ENCODE measurements around the gene TMEM91. TPM values are rescaled to one million over a fixed set of nuclear protein-coding genes. Genes with fewer than 3 reads are reported as not detected.
A peak's percentile ranks its signal among the peaks of the same experiment; 100 is the strongest.

The TMEM91 gene
- total and polyA plus RNA-seq, 9 of the 15 experiments (the other 6 are each of a cell fraction or from before 2014, with no cell fraction given): 1.2 to 5.2 (median 2.7) TPM

GRCh38 chr19:41351339-41352245 is 24.7 kb upstream of the TMEM91 start (continued):
- TF ChIP-seq U2AF1 (optimal IDR thresholded peaks at IDR 0.05; ENCODE audit: low read depth, low read length) (no peak), CREBBP (IDR thresholded peaks at IDR 0.05; ENCODE audit: low read depth, low read length) (no peak), CREB3 (tag; conservative IDR thresholded peaks at IDR 0.05; ENCODE audit: low read depth) (no peak), RBM14 (IDR thresholded peaks at IDR 0.05; ENCODE audit: borderline replicate concordance, insufficient read depth, low read depth, low read length) (0 out of 2 replicates have a peak, but pooled peaks have one; percentile 80), JUNB (CRISPR knock-in tag; conservative IDR thresholded peaks at IDR 0.05) (no peak), HINFP (tag; conservative IDR thresholded peaks at IDR 0.05; ENCODE audit: low read depth) (no peak), ARID3B (CRISPR knock-in tag; IDR thresholded peaks at IDR 0.05; ENCODE audit: borderline replicate concordance) (no peak), PURB (CRISPR knock-in tag; IDR thresholded peaks at IDR 0.05; ENCODE audit: low read depth) (no peak), ZNF277 (CRISPR knock-in tag; IDR thresholded peaks at IDR 0.05; ENCODE audit: borderline replicate concordance) (no peak)

All from K562 (cell line).